ENCODE data around the gene MEGF8. TPM values are rescaled to one million over a fixed set of nuclear protein-coding genes. Genes with fewer than 3 reads are reported as not detected.

MEGF8 gene
- total and polyA plus RNA-seq, 2 of the 13 experiments (the other 11 are each of a cell fraction or from before 2014, with no cell fraction given): 4.0 to 8.8 TPM

DNA sequence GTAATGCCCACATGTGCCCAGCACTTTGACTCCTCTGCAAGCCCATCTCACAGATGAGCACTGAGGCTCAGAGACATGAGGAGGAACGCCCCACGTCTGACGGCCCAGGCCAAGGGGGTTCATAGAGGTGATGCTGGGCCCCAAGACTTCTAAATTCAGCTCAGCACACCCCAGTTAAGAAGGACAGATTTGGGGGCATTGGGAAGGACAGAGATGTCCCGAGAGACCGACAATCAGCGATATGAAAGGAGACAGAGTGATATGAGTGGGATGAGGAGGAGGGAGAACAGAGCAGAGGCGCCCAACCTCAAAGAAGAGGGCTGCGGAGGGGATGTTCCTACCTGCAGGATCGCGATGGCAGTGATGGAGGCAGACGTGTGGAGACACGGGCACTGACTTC lies 64.5 kb downstream of the MEGF8 start, which contains the start of gene CNFN:
TSS of gene CNFN (minus strand) at position 399 of the 400 bp plus-strand sequence. CDS start 1,260 bp downstream, outside the sequence.
- no TSS peak for BruUV-seq (replicated peaks)
- TF ChIP-seq ZNF331 (CRISPR knock-in tag; IDR thresholded peaks at IDR 0.05) (no peak), HBP1 (CRISPR knock-in tag; IDR thresholded peaks at IDR 0.05; ENCODE audit: low read depth) (no peak), FOSL1 (CRISPR knock-in tag; IDR thresholded peaks at IDR 0.05; ENCODE audit: borderline replicate concordance) (no peak), KDM4B (CRISPR knock-in tag; IDR thresholded peaks at IDR 0.05) (no peak), SP5 (CRISPR knock-in tag; IDR thresholded peaks at IDR 0.05; ENCODE audit: borderline replicate concordance, low read depth) (no peak), POLR2G (IDR thresholded peaks at IDR 0.05; ENCODE audit: low read depth, low read length) (no peak), ZNF251 (CRISPR knock-in tag; IDR thresholded peaks at IDR 0.05) (no peak), DZIP1 (CRISPR knock-in tag; IDR thresholded peaks at IDR 0.05) (no peak), ZBTB25 (CRISPR knock-in tag; IDR thresholded peaks at IDR 0.05) (no peak)
- TF ChIP-seq, protein P1, sequence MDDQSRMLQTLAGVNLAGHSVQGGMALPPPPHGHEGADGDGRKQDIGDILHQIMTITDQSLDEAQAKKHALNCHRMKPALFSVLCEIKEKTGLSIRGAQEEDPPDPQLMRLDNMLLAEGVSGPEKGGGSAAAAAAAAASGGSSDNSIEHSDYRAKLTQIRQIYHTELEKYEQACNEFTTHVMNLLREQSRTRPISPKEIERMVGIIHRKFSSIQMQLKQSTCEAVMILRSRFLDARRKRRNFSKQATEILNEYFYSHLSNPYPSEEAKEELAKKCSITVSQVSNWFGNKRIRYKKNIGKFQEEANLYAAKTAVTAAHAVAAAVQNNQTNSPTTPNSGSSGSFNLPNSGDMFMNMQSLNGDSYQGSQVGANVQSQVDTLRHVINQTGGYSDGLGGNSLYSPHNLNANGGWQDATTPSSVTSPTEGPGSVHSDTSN (CRISPR knock-in tag; IDR thresholded peaks at IDR 0.05; ENCODE audit: borderline replicate concordance): no peak
- TF ChIP-seq, protein P2, sequence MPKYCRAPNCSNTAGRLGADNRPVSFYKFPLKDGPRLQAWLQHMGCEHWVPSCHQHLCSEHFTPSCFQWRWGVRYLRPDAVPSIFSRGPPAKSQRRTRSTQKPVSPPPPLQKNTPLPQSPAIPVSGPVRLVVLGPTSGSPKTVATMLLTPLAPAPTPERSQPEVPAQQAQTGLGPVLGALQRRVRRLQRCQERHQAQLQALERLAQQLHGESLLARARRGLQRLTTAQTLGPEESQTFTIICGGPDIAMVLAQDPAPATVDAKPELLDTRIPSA (CRISPR knock-in tag; IDR thresholded peaks at IDR 0.05; ENCODE audit: borderline replicate concordance): no peak
- no peak for ATAC-seq
- H3K79me2 ChIP-seq (ENCODE audit: insufficient read depth, low read length): no peaks in the 10 kb centered on the region
- no peak for DNase-seq (ENCODE audit: low spot score)
- H2AFZ ChIP-seq (ENCODE audit: low read length): no peak within 1 kb of the TSS
- CTCF ChIA-PET (ENCODE audit: low intra/inter-chr PET ratio, low total read pairs): no interaction called here
- no peak within 1 kb of the TSS for H3K27ac ChIP-seq (ENCODE audit: extremely low read length, insufficient read depth, low read length)
- H3K36me3 ChIP-seq (replicated peaks in 1 of 2; ENCODE audit: control insufficient read depth in 1 of 2, insufficient read depth in 2 of 2, low read length in 2 of 2): no peaks in the 10 kb centered on the region
- H3K4me3 ChIP-seq (replicated peaks in 1 of 3; ENCODE audit: insufficient read depth in 1 of 3, low read depth in 2 of 3, low read length in 3 of 3): no peak within 1 kb of the TSS
- H3K4me2 ChIP-seq (ENCODE audit: low read depth, low read length): no peak within 1 kb of the TSS
- no peak within 1 kb of the TSS for H3K9ac ChIP-seq (ENCODE audit: insufficient read depth, low read depth, low read length)
- H3K27me3 ChIP-seq (ENCODE audit: control insufficient read depth in 1 of 2, insufficient read depth in 2 of 2, low read length in 2 of 2): peaks cover 8 to 46% of the 10 kb centered on the region in 2 experiments; a peak in 4 of 5 replicates
- in situ Hi-C loops (cut with HindIII; ENCODE audit: extremely low pct_ligation_motif_present, low pct_unique_long_range_greater_than_20kb): no loop called here
- intact Hi-C loops (cut with micrococcal nuclease; ENCODE audit: unreplicated experiment): no loop called here
- WGBS (ENCODE audit: low lambda C conversion rate): 30% methylated on average over 12 of the region's 12 CpGs
- no peak for FAIRE-seq
- POLR2A ChIA-PET: no interaction called here
- H3K9me3 ChIP-seq (ENCODE audit: low read length): no peaks in the 10 kb centered on the region
- peaks cover 6% of the 10 kb centered on the region; the same call in 1 of the 2 replicates for H3K4me1 ChIP-seq (ENCODE audit: insufficient read depth, low read length)
- H4K20me1 ChIP-seq (ENCODE audit: insufficient read depth, low read length): no peaks in the 10 kb centered on the region
